GM20431 (cell line): Measurements from ENCODE around the gene RANBP9.

Source experiments
- in situ Hi-C: fragments of 300-500 bp; cut with MseI, MboI; formaldehyde crosslinking; loops from one replicate; pipeline ENCODE4 v1.15.0; 2020; ENCODE audit warnings: low sequenced_read_pairs; ENCODE audit not compliant: unreplicated experiment

RANBP9 gene

DNA sequence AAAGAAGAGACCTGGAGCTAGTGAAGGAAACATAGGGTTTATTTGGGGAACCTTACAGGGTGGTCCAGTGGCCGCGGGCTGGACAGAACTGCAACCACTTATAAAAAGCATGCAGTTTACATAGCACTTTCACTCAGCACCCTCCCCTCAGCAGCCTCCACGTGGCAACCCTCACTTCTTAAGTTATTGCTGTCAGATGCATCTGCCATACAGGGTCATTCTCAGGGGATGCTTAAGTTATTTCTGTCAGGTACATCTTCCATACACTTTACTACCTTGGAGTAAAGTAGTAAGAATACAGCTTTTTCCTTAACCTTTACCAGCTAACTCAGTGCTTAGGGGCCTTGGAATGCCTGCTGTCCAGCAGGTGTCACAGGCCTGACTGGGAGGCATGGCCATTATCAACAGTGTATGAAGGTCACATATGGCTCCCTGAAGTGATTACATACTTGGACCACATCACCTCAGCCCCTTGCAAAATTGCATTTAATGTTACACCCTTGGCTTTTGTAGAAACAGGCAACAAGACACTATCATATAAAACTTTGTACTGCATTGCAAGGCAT, 98.5 kb downstream of the RANBP9 start:
- in situ Hi-C loops: no loop called here

DNA sequence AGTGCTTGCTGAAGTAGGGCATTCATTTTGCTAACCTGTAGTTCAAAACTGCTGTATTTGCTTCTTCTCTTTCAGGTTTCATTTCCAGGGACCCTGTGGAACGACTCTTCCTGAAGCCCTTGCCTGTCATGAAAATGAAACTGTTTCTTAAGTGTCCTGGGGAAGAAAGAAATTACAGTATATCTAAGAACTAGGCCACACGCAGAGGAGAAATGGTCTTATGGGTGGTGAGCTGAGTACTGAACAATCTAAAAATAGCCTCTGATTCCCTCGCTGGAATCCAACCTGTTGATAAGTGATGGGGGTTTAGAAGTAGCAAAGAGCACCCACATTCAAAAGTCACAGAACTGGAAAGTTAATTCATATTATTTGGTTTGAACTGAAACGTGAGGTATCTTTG, 99.9 kb downstream of the RANBP9 start:
- in situ Hi-C loops: no loop called here

DNA sequence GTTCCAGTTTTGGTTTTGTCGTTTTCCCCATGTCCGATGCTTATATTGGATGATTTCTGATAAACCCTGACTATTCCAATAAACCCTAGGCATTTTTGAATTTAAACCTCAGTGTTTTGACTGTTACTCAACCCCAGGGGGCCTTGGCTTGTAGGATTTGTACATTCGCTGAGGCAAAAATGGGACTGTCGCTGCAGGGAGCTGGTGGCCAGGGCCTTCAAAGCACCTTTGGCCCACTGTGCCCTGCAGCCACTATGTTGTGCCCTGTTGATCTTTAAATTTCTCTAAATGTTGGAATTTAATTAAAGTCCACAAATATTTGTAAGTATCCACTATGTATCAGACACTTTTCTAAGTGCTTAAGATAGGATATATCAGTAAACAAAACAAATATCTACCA, 106.0 kb downstream of the RANBP9 start:
- in situ Hi-C loops: no loop called here

DNA sequence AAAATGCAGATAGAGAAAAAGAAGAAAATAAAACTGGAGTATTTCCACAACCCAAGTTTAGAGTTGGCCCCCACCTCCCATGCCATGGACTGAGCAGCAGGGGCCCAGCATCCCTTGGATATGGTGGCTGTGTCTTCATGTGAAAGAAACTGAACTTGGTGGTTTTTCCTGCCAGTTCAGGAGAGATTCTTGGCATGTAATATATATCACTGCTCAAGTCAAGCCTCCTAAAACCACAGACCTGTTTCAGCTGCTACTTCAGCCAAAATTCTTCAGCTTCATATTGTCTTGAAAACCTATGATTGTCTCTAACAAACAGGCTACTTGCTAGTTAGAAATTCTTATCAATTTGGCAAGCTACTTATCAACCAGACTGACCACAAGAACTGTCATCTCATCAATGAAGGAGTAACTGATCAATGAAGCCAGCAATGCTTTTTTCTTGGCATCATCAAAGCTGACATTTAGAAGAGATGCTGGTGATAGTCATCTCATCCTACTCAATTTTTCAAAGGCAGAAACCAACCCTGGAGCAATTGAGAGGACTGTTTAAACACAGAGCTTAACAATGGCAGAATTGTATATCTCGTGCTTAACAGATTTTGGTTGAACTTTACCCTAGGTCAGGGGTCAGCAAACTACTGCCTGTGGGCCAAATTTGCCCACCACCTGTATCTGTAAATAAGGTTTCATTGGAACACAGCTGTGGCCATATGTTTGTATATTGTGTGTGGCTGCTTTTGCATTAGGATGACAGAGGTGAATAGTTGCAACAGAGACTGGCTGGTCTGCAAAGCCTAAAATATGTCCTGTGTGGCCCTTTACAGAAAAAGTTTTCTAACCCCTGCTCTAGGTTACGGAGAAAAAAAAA, 106.9 kb downstream of the RANBP9 start:
- in situ Hi-C loops: no loop called here

DNA sequence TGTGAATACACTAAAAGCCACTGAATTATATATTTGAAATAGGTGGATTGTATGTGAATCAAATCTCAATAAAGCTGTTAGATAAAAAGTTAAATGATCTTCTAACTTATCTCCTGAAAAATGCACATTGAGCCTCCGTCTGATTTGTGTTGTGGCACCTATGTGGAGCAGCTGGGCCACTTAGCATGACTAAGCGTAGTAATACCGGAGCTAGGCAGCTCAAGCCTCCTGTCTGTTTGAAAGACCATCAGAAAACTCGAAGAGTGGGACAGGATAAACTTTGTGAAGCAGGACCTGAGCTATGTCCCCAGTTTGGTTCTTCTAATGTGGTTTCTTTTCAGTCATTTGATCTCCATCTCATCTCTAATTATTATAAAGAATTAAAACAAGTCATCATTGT, 107.5 kb downstream of the RANBP9 start:
- in situ Hi-C loops: no loop called here

DNA sequence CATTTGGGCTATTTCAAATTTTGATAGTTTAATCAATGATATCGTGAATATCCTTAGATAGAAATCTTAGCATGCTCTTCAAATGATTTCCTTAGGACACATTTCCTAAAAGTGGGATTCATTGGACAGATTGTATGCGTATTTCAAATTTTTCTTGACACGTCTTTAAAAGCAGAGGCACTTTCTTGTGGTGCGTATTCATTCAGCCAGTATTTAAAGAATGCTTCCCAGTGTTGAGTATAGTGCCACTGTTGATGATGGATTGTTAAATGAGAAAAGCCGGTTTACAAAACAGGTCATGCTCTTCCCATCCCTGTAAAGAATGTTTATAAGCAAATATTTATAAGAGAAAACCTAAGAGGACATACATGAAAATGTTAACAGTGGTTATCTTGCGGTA, 111.6 kb downstream of the RANBP9 start:
- in situ Hi-C loops: no loop called here

DNA sequence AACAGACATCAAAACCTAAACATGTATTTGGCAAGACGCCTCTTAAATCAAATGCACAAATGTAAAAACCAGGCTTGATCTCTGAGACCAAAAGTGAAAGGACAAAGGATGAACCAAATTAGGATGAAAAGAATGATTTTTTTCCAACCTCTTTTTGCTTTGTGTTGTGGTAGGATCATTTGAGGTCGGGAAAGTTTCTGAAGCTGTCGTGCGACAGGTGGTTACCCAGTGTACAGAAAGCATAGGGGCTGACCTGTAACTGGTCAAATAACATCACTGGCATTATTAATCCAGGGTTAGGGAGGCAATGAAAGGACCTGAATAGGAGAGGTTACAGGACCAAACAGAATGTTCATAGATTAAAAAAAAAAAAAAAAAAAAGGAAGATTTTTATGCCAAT, 114.6 kb downstream of the RANBP9 start:
- in situ Hi-C loops: no loop called here

DNA sequence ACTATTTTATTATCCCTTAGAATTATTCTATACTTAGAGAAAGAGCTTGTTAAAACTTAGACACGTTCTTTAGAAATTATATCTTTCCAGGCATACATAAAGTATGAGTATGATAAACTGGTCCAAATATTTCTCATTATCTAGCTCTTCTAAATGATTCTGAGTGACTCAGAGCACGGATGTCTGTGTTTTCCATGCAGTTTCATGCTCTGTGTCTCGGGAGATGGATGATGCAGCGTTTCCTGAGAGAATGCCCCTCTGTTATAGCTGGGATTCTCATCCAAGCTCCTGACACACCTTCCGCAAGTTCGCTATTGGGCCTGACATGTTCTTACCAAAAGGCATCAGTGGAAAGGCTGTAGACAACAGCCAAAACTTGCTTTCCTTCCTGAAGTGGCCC, 117.9 kb downstream of the RANBP9 start:
- in situ Hi-C loops: no loop called here

DNA sequence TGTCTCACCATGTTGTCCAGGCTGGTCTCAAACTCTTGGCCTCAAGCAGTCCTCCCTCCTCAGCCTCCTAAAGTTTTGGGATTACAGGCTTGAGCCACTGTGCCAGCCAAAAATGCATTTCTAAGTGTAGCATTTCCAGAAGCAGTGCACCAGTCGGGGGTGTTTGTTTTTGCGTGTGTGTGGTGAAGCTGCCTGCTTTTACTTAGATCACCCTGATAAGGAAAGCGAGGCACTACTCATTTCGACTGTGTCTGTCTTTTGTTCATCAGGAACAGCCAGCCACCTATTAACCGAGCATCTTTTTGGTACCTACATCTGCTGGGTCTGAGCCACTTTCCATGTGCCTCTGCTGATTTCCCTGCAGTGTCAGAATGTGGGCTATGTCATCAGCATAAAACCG, 118.5 kb downstream of the RANBP9 start:
- in situ Hi-C loops: no loop called here

DNA sequence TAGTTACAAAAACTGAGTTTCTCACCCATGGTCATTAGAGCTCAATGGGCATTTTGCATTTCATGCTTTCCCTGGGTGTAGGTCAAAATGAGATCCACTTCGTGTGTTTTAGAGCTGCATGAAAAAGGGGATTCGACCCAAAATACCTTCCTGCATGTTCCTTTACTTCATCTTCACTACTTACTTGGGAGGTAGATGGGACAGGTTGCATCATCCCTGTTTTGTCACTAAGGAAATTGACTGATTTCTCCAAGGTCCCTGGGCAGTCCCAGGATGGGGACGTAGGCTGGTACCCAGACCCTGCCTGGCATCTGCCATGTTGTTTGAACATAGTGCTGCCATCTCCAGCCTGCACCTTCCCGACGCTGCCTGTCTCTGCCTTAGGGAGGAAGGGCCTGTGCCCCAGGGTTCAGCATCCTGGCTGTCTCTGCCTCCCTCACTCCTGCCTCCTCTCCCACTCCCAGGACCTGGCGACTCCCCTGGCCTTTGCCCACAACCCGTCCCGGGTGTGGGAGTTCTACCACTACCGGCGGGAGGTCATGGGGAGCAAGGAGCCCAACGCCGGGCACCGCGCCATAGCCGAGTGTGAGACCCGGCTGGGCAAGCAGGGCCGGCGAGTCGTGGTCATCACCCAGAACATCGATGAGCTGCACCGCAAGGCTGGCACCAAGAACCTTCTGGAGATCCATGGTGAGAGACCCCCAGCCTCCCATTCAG, 120.3 kb downstream of the RANBP9 start:
- in situ Hi-C loops: no loop called here

DNA sequence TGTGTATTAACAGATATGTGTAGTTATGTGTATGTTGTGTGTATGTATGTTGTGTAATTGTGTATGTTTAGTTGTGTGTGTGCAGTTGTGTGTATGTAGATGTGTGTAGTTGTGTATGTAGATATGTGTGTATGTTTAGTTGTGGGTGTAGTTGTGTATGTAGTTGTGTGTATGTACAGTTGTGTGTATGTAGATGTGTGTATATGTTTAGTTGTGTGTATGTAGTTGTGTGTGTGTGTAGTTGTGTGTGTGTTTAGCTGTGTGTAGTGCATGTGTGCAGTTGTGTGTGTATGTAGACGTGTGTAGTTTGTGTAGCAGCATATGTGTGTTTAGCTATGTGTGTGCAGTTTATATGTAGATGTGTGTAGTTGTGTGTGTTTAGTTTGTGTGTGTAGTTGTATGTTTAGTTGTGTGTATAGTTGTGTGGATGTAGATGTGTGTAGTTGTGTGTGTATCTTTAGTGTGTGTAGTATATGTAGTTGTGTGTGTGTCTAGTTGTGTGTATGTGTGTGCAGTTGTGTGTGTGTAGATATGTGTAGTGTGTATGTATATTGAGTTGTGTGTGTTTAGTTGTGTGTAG, 121.0 kb downstream of the RANBP9 start:
- in situ Hi-C loops: no loop called here

DNA sequence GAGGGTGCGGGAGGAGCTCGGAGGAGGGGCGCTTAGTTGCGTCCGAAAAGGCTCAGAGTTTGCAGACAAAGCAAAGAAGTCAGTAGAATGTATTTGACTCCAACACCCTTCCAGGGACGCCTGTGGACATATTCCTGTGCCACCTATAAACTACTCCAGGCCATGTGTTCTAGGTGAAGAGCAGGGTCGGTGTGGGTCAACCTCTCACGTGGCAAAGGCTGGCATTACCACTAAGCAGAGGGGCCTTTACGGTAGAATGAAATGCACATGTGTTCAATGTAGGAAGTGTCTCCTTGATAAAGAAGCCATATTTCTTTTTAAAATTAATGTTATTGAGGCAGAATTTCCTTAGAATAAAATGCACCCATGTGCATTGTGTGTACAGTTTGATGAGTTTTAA, 121.8 kb downstream of the RANBP9 start:
- in situ Hi-C loops: no loop called here

DNA sequence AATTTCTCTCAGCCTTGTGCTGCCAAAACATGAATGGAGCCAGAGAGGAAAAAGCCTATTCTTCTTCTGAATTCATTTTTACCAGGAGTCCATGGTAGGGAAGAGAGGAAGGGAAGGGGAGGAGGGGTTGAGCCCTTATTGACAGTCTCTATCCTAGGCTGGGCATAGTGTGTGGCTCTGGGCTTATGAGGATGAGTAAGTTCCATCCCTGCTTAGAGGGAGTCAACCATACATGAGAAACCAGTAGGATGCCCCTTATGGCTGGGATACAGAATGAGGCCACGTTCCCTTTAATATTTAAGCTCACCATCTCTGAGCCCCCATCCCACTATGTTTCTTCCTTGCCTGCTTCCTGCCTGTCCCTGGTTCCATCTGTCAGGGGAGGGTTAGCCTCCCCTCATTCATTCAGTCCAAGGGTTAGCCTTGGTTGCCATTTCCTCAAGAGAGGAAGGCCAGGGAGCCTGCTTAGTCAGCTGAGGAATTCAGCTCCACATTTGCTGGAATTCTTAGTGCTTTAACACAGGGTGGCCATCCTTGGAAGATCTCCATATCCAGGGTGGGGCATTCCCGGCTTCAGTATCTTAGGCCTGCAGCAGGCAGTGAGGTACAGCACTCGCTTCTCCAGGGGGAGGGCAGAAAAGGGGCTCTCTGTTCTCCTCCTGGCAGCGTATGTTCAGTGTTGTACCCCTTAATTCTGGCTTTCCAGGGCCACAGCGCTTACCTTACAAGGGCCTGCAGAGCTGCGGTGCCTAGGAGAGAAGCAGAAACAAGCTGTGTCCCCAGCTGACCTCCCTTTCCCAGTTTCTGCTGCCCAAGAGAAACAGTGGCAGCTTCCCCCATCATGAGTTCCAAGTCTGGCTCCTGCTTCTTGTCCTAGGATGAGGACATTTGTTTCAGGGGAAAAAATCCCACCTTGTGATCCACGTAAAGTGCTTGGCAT, 124.8 kb downstream of the RANBP9 start:
- in situ Hi-C loops: no loop called here

DNA sequence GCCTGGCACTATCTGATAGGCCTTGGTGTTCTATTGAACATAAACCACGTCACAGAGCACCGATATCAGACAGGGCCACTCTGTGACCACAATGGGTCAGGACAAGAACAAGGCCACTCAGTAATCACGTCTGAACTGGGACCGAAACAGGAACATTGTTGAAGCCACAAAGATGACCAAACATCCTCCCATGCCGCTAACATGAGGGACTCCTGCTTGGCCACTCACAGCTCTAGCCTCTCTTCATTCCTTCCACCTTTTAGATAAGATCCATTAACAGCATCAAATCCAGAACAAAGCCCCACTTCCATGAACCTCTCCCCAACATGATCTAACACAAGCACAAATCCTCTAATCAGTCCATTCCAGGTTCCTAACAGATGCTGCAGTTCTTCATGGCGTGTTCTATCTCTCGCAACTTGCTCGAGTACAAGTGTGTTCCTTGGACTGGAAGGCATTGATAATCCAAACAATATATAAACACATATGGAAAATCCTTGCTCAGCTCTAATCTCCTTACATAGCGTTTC, 129.9 kb downstream of the RANBP9 start:
- in situ Hi-C loops: no loop called here

DNA sequence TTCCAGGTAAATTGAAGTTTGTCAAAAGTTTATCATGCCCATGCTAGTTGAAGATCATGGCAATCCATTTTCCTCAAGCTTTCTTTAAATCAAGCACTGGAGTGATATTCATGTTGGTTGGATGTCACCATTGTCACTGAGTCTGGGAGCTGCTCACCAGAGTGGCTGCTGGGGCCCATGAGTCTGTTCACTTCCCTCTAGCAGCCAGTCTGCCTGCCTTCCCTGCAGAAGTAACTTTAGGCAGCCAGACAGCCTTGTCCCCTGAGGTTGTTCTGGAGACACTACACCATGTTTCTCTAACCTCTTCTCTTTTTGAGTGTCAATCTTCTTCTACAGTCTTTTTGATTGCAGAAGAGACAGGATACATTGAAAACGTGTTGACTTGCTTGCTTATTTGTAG, 131.7 kb downstream of the RANBP9 start:
- in situ Hi-C loops: no loop called here

DNA sequence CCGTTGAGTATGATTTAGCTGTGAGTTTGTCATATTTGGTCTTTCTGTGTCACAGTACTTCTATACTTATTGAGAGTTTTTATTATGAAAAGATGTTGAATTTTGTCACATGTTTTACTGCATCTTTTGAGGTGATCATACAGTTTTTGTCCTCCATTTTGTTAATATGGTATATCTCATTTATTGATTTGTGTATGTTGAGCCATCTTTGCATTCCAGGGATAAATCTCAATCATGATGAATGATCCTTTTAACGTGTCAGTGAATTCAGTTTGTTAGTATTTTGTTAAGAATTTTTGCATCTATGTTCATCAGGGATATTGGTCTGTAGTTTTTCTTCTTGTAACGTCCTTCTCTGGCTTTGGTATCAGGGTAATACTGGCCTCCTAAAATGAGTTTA, 133.7 kb downstream of the RANBP9 start:
- in situ Hi-C loops: no loop called here

DNA sequence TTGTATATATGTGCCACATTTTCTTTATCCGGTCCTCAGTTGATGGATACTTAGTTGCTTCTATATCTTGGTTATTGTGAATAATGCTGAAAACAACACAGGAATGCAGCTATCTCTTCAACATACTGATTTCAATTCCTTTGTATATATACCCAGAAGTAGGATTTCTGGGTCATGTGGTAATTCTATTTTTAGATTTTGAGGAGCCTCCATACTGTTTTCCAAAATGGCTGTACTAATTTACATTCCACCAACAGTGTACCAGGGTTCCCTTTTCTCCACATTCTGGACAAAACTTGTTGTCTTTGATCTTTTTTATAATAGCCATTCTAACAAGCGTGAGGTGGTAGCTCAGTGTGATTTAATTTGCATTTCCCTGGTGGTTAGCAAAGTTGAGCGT, 135.6 kb downstream of the RANBP9 start:
- in situ Hi-C loops: no loop called here

DNA sequence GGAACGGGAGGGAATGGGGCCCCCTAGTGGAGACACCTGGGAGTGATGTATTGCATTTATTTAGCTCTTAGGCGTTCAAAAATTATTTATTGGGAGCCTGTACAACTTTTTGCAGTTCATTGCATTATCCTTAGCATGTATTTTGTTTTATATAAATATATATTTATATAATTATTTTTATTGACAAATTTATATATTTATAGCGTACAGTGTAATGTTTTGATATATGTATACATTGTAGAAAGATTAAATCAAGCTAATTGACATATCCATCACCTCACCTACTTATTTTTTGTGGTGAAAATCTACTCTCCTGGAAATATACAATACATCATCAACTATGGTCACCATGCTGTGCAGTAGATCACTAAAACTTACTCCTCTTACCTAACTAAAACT, 136.3 kb downstream of the RANBP9 start:
- in situ Hi-C loops: no loop called here

DNA sequence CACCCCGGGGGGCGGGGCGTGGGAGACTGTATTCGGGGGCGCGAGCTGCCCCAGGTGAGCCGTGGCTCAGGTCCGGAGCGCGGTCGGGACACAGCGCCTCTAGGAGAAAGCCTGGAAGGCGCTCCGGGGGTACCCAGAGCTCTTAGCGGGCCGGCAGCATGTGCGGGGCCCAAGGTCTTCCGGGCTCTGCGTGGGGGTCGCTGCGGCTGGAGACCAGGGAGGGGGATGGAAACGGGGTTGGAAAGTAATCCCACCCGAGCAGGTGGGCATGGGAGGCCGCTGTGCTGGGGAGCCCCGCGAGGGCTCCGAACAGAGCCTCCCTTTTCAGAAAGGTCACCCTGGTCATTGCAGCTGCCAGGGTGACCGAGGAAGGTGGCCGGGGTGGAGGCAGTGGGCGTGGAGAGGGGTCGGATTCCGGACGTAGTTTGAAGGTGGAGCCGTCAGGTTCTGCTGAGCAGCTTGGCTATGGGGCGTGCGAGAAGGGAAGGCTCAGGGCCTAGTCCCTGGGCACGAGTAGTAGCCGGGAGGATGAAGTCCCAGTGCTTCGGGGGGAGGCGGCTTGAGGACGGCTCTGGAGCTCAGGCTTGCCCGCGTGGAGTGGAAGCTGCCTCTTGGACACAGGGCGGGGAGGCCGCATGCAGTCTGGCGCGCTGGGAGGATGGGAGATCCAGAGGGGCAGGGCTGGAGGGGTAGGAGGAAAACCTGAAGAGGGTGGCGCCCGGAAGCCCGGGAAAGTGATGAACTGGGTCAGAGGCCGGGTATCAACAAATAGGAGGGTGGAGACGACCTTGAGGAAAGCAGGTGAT, 136.9 kb downstream of the RANBP9 start, which contains the start of gene SIRT5:
TSS of gene SIRT5 (plus strand) at position 31 of the 806 bp plus-strand sequence. CDS start 9,510 bp downstream, outside the sequence.
- in situ Hi-C loops: no loop called here
